ENCODE results near the gene CTSS.
"Not testable (repeated sequence)": the region's sequence is repeated elsewhere in the genome, so short reads cannot be mapped to it uniquely, and the experiment has no call there.

The CTSS gene

GRCh38 chr1:150748878-150749719 is 16.5 kb downstream of the CTSS start:
- in situ Hi-C loops (cut with HindIII; ENCODE audit: low sequenced_read_pairs) = no loop called here
- no peak for DNase-seq (ENCODE audit: low read depth)
- TF ChIP-seq CTCF (IDR thresholded peaks at IDR 0.05; ENCODE audit: low read depth, low read length, missing control alignments) = no peak
- no peak overlapping the region for H3K4me3 ChIP-seq (ENCODE audit: low read depth, low read length)

GRCh38 chr1:150730130-150730721 is 35.4 kb downstream of the CTSS start:
- no peak overlapping the region for H3K4me3 ChIP-seq (ENCODE audit: low read depth, low read length)
- in situ Hi-C loops (cut with HindIII; ENCODE audit: low sequenced_read_pairs) = no loop called here
- DNase-seq (ENCODE audit: low read depth) = no peak
- TF ChIP-seq CTCF (IDR thresholded peaks at IDR 0.05; ENCODE audit: low read depth, low read length, missing control alignments) = no peak

- DNase-seq (ENCODE audit: low read depth) = no peak
- no peak for TF ChIP-seq CTCF (IDR thresholded peaks at IDR 0.05; ENCODE audit: low read depth, low read length, missing control alignments)
- in situ Hi-C loops (cut with HindIII; ENCODE audit: low sequenced_read_pairs) = no loop called here
- no peak overlapping the region for H3K4me3 ChIP-seq (ENCODE audit: low read depth, low read length)
Measured at GRCh38 chr1:150724336-150724735, 41.2 kb downstream of the CTSS start.

GRCh38 chr1:150720703-150721102 is 44.9 kb downstream of the CTSS start, which contains the start of gene HORMAD1:
HORMAD1 (minus strand) TSS chr1:150720895; CDS start chr1:150719505, 1,390 bp downstream.
- no peak for DNase-seq (ENCODE audit: low read depth)
- no peak for TF ChIP-seq CTCF (IDR thresholded peaks at IDR 0.05; ENCODE audit: low read depth, low read length, missing control alignments)
- in situ Hi-C loops (cut with HindIII; ENCODE audit: low sequenced_read_pairs) = no loop called here
- H3K4me3 ChIP-seq (ENCODE audit: low read depth, low read length) = no peak within 1 kb of the TSS

- no peak overlapping the region for H3K4me3 ChIP-seq (ENCODE audit: low read depth, low read length)
- in situ Hi-C loops (cut with HindIII; ENCODE audit: low sequenced_read_pairs) = no loop called here
- DNase-seq (ENCODE audit: low read depth) = no peak
- no peak for TF ChIP-seq CTCF (IDR thresholded peaks at IDR 0.05; ENCODE audit: low read depth, low read length, missing control alignments)
Measured at GRCh38 chr1:150720098-150720497, 45.5 kb downstream of the CTSS start.

GRCh38 chr1:150718225-150718891 is 47.2 kb downstream of the CTSS start:
- no peak overlapping the region for H3K4me3 ChIP-seq (ENCODE audit: low read depth, low read length)
- in situ Hi-C loops (cut with HindIII; ENCODE audit: low sequenced_read_pairs) = no loop called here
- TF ChIP-seq CTCF (IDR thresholded peaks at IDR 0.05; ENCODE audit: low read depth, low read length, missing control alignments) = no peak
- no peak for DNase-seq (ENCODE audit: low read depth)

- H3K4me3 ChIP-seq (ENCODE audit: low read depth, low read length); DNase-seq (ENCODE audit: low read depth); in situ Hi-C loops (cut with HindIII; ENCODE audit: low sequenced_read_pairs): not testable (repeated sequence)
Measured at GRCh38 chr1:150709031-150709430, 56.5 kb downstream of the CTSS start.
